Muscle layer of colon (tissue), 2 donors: ENCODE measurements around the gene LGALS9.
"Not testable (repeated sequence)": the region's sequence is repeated elsewhere in the genome, so short reads cannot be mapped to it uniquely, and the experiment has no call there.

Experiments used
- H3K27ac ChIP-seq: one replicate; pipeline ENCODE4 v1.7.0; 2013; ENCODE audit warnings: low read depth, mild to moderate bottlenecking, low read length, moderate library complexity
- H3K27me3 ChIP-seq, 2 donors: one replicate each; pipeline ENCODE4 v1.7.0; 2013; ENCODE audit warnings: low read length in 2 of 2, mild to moderate bottlenecking in 2 of 2; ENCODE audit not compliant: insufficient read depth in 2 of 2, control insufficient read depth in 1 of 2
- H3K36me3 ChIP-seq: one replicate; pipeline ENCODE4 v1.7.0; 2013; ENCODE audit warnings: mild to moderate bottlenecking, low read length; ENCODE audit not compliant: insufficient read depth
- H3K4me1 ChIP-seq: one replicate; pipeline ENCODE4 v1.7.0; 2013; ENCODE audit warnings: mild to moderate bottlenecking, low read length; ENCODE audit not compliant: insufficient read depth
- H3K4me3 ChIP-seq, 2 donors: one replicate each; pipeline ENCODE4 v1.7.0; 2013; ENCODE audit warnings: low read length in 2 of 2, low read depth in 1 of 2, mild to moderate bottlenecking in 1 of 2, moderate library complexity in 1 of 2
- H3K9ac ChIP-seq: one replicate; pipeline ENCODE4 v1.7.0; 2013; ENCODE audit warnings: low read length
- H3K9me3 ChIP-seq: one replicate; pipeline ENCODE4 v1.7.0; 2013; ENCODE audit warnings: mild to moderate bottlenecking, low read length
- donor health status: abdominal sarcoma.
- donor health status: Adenocarcinoma of cecum.

Gene LGALS9

GRCh38 chr17:27618417-27618816, 12.6 kb upstream of the LGALS9 start:
- Histone ChIP-seq H3K27me3 (no peaks in the 10 kb centered on the region), H3K9me3 (no peaks in the 10 kb centered on the region), H3K36me3 (peaks cover 63% of the 10 kb centered on the region), H3K4me3 (no peak overlapping the region), H3K9ac (no peak overlapping the region), H3K4me1 (no peaks in the 10 kb centered on the region), H3K27ac (no peak overlapping the region)

GRCh38 chr17:27620721-27621120, 10.3 kb upstream of the LGALS9 start:
- Histone ChIP-seq H3K27me3 (no peaks in the 10 kb centered on the region), H3K4me3 (no peak overlapping the region), H3K9me3 (no peaks in the 10 kb centered on the region), H3K9ac (no peak overlapping the region), H3K27ac (no peak overlapping the region), H3K4me1 (no peaks in the 10 kb centered on the region), H3K36me3 (peaks cover 55% of the 10 kb centered on the region)

GRCh38 chr17:27621536-27621935, 9.5 kb upstream of the LGALS9 start:
- H3K4me1 ChIP-seq = no peaks in the 10 kb centered on the region
- H3K36me3 ChIP-seq = peaks cover 55% of the 10 kb centered on the region
- no peaks in the 10 kb centered on the region for H3K9me3 ChIP-seq
- no peak overlapping the region for H3K4me3 ChIP-seq
- H3K27ac ChIP-seq = no peak overlapping the region
- no peak overlapping the region for H3K9ac ChIP-seq
- no peaks in the 10 kb centered on the region for H3K27me3 ChIP-seq

- Histone ChIP-seq H3K36me3 (peaks cover 50% of the 10 kb centered on the region), H3K9ac (no peak overlapping the region), H3K4me1 (no peaks in the 10 kb centered on the region), H3K4me3 (no peak overlapping the region), H3K27me3 (no peaks in the 10 kb centered on the region), H3K9me3 (no peaks in the 10 kb centered on the region), H3K27ac (no peak overlapping the region)
Measured at GRCh38 chr17:27621942-27622559, 8.9 kb upstream of the LGALS9 start.

GRCh38 chr17:27622986-27623385, 8.0 kb upstream of the LGALS9 start:
- Histone ChIP-seq H3K9ac (no peak overlapping the region), H3K27me3 (no peaks in the 10 kb centered on the region), H3K9me3 (no peaks in the 10 kb centered on the region), H3K4me1 (no peaks in the 10 kb centered on the region), H3K36me3 (peaks cover 41% of the 10 kb centered on the region), H3K4me3 (no peak overlapping the region), H3K27ac (no peak overlapping the region)

DNA sequence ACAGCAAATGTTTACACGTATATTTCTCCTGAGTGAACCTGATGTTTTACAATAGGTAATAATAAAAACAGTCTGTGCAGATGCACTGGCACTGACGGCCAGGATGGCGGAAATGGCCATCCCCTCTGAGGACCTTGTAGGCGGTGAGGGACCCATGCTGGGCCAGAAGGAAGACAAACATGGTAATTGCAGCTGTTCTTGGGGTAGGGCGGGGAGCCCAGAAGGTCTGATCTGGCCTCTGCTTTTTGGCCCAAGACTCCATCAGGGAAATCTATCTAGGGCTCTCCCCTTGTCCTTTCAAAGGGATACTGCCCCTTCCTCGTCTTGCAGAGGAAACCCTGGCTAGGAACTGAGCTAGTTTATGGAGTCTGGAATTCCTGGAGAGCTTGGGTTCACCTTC, 7.4 kb upstream of the LGALS9 start:
- no peak overlapping the region for H3K9ac ChIP-seq
- H3K4me1 ChIP-seq = no peaks in the 10 kb centered on the region
- H3K4me3 ChIP-seq = no peak overlapping the region
- H3K36me3 ChIP-seq = peaks cover 35% of the 10 kb centered on the region
- H3K9me3 ChIP-seq = no peaks in the 10 kb centered on the region
- no peak overlapping the region for H3K27ac ChIP-seq
- no peaks in the 10 kb centered on the region for H3K27me3 ChIP-seq

DNA sequence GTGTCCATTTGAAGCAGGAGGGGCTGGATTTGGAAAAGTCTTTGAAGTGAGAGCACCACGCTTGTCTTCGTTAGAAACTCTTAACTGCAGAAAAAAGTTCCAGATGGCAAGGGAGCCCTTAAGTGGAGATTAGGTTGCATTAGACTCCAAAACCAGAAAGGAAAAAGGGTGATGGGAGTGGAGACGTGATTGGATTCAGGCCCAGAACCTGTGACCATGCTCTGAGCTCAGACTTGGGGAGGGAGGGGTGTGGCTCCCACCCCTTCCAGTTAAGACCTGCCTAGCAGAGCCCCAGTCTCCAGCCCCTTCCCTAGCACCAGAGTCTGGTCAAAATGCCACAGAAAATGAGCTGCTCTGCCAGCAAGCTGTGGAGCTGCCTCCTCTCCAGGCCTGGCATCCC, 6.4 kb upstream of the LGALS9 start:
- peaks cover 29% of the 10 kb centered on the region for H3K36me3 ChIP-seq
- H3K4me1 ChIP-seq = no peaks in the 10 kb centered on the region

GRCh38 chr17:27625856-27626255, 5.1 kb upstream of the LGALS9 start:
- Histone ChIP-seq H3K27me3 (no peaks in the 10 kb centered on the region), H3K9ac (no peak overlapping the region), H3K27ac (no peak overlapping the region), H3K4me3 (no peak overlapping the region), H3K36me3 (peaks cover 19% of the 10 kb centered on the region), H3K9me3 (no peaks in the 10 kb centered on the region), H3K4me1 (no peaks in the 10 kb centered on the region)

More for the DNA sequence above, 6.4 kb upstream of the LGALS9 start:
- Histone ChIP-seq H3K27ac (no peak overlapping the region), H3K9ac (no peak overlapping the region), H3K27me3 (no peaks in the 10 kb centered on the region), H3K4me3 (no peak overlapping the region), H3K9me3 (no peaks in the 10 kb centered on the region)

DNA sequence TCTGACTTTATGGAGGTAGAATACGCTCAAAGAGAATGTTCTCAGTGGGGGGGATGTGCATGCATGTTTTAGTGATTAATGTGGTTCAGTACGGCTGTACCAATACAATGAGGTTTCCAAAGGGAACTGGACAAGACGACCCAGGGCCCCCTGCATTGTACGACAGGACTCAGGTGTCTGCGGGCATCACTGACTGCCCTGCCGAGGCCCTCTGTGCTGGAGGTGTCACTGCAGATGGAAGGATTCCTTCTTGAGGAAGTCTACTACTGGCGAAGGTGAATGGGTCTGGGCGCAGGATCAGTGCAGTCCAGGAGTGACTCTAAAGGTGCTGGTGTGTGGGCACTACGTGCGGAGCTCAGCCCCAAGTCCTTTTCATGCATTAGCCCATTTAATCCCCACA, 3.5 kb upstream of the LGALS9 start:
- H3K4me1 ChIP-seq = peaks cover 2% of the 10 kb centered on the region
- no peaks in the 10 kb centered on the region for H3K9me3 ChIP-seq
- H3K4me3 ChIP-seq = no peak overlapping the region
- H3K27me3 ChIP-seq = no peaks in the 10 kb centered on the region
- no peak overlapping the region for H3K27ac ChIP-seq
- H3K36me3 ChIP-seq = peaks cover 12% of the 10 kb centered on the region
- no peak overlapping the region for H3K9ac ChIP-seq

- no peaks in the 10 kb centered on the region for H3K9me3 ChIP-seq
- H3K27ac ChIP-seq = no peak overlapping the region
- H3K4me3 ChIP-seq = no peak overlapping the region
- H3K4me1 ChIP-seq = peaks cover 11% of the 10 kb centered on the region
- peaks cover 3% of the 10 kb centered on the region for H3K36me3 ChIP-seq
- H3K9ac ChIP-seq = no peak overlapping the region
- no peaks in the 10 kb centered on the region for H3K27me3 ChIP-seq
Measured at GRCh38 chr17:27628376-27628775, 2.6 kb upstream of the LGALS9 start.

- not testable (repeated sequence) for H3K4me3 ChIP-seq, H3K9ac ChIP-seq, H3K36me3 ChIP-seq, H3K27me3 ChIP-seq, H3K27ac ChIP-seq, H3K9me3 ChIP-seq
- peaks cover 19% of the 10 kb centered on the region for H3K4me1 ChIP-seq
Measured at GRCh38 chr17:27629260-27629659, 1.7 kb upstream of the LGALS9 start.

GRCh38 chr17:27631411-27631760, 398 bp downstream of the LGALS9 start:
- Histone ChIP-seq H3K4me3 (peak overlapping the region in 1 of 2 donors; percentile 35), H3K27me3 (no peaks in the 10 kb centered on the region), H3K36me3 (no peaks in the 10 kb centered on the region), H3K9ac (no peak overlapping the region), H3K9me3 (no peaks in the 10 kb centered on the region), H3K27ac (no peak overlapping the region), H3K4me1 (peaks cover 22% of the 10 kb centered on the region)
